Nephron (organoid): ENCODE results near the gene MFNG.
A peak's percentile ranks its signal among the peaks of the same experiment; 100 is the strongest.

ENCODE experiments used
- H3K27ac Mint-ChIP-seq, 3 experiments: 2 replicates each; pipeline ENCODE4 v1.8.0; 2020; ENCODE audit warnings: mixed read lengths in 3 of 3, mild to moderate bottlenecking in 2 of 3, moderate library complexity in 1 of 3
- H3K27me3 Mint-ChIP-seq: 2 replicates; pipeline ENCODE4 v1.8.0; 2021; ENCODE audit warnings: low read depth, mild to moderate bottlenecking, moderate library complexity, mixed read lengths
- H3K36me3 Mint-ChIP-seq: 2 replicates; pipeline ENCODE4 v1.8.0; 2020; ENCODE audit warnings: low read depth, mixed read lengths
- H3K4me1 Mint-ChIP-seq: 2 replicates; pipeline ENCODE4 v1.8.0; 2020; ENCODE audit warnings: mixed read lengths
- H3K4me3 Mint-ChIP-seq, 3 experiments: 2 replicates each; pipeline ENCODE4 v1.8.0; 2020; ENCODE audit warnings: mild to moderate bottlenecking in 3 of 3, mixed read lengths in 3 of 3, moderate library complexity in 2 of 3
- H3K9me3 Mint-ChIP-seq: 2 replicates; pipeline ENCODE4 v1.8.0; 2020; ENCODE audit warnings: mixed read lengths
- TF ChIP-seq, protein P1 (sequence below), 3 experiments: fragments of 200-600 bp; sonication (generic); IDR thresholded peaks; one replicate each; pipeline ENCODE4 v1.5.0; 2021; ENCODE audit warnings: antibody characterized with exemption in 3 of 3; ENCODE audit not compliant: unreplicated experiment in 3 of 3

The MFNG gene

DNA sequence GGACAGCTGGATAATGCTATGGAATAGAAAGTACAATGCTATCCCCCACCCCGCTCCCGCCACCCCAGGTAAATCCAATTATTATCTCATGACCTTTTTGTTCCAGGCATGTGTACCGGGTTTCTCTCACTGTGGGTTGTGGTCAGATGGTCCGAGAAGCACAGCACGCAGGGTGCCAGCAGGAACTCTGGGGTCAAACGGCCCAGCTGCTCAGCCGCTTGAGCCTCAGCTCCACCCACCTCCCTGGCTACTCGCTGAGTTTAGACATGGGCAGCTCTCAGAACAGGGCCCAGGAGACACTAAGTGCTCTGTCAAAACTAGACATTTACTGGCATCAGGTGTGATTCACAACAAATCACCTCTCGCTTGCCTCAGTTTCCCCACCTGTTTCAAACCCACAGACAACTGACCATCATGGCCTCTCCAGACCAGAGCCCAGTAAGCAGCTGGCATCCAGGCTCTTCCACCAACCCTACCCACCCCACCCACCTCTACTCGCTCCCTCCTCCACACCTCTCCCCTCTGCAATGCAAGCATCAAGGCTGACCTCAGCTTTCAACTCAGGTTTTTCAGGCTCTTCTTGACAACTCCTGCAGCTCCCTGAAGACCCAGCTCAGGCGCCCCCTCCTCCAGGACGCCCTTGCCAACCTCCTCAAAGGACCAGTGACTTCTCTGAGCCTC is 13.0 kb upstream of the MFNG start:
- peaks cover 50% of the 10 kb centered on the region for H3K4me1 Mint-ChIP-seq
- peaks cover 3% of the 10 kb centered on the region for H3K27me3 Mint-ChIP-seq
- no peaks in the 10 kb centered on the region for H3K9me3 Mint-ChIP-seq
- H3K36me3 Mint-ChIP-seq = peaks cover 35% of the 10 kb centered on the region
- TF ChIP-seq, protein P1, sequence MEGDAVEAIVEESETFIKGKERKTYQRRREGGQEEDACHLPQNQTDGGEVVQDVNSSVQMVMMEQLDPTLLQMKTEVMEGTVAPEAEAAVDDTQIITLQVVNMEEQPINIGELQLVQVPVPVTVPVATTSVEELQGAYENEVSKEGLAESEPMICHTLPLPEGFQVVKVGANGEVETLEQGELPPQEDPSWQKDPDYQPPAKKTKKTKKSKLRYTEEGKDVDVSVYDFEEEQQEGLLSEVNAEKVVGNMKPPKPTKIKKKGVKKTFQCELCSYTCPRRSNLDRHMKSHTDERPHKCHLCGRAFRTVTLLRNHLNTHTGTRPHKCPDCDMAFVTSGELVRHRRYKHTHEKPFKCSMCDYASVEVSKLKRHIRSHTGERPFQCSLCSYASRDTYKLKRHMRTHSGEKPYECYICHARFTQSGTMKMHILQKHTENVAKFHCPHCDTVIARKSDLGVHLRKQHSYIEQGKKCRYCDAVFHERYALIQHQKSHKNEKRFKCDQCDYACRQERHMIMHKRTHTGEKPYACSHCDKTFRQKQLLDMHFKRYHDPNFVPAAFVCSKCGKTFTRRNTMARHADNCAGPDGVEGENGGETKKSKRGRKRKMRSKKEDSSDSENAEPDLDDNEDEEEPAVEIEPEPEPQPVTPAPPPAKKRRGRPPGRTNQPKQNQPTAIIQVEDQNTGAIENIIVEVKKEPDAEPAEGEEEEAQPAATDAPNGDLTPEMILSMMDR (IDR thresholded peaks at IDR 0.05; ENCODE audit: unreplicated experiment in 3 of 3) = no peak
- H3K27ac Mint-ChIP-seq = peak overlapping the region; percentile 51 to 100 (median 79)
- no peak overlapping the region for H3K4me3 Mint-ChIP-seq

GRCh38 chr22:37498289-37498909 is 12.2 kb upstream of the MFNG start:
- H3K4me1 Mint-ChIP-seq = peaks cover 45% of the 10 kb centered on the region
- TF ChIP-seq, protein P1 (IDR thresholded peaks at IDR 0.05; ENCODE audit: unreplicated experiment in 3 of 3) = peak; percentile 53 to 65 (median 65)
- H3K36me3 Mint-ChIP-seq = peaks cover 33% of the 10 kb centered on the region
- H3K4me3 Mint-ChIP-seq = no peak overlapping the region
- H3K9me3 Mint-ChIP-seq = no peaks in the 10 kb centered on the region
- peaks cover 3% of the 10 kb centered on the region for H3K27me3 Mint-ChIP-seq
- H3K27ac Mint-ChIP-seq = peak overlapping the region; percentile 74 to 82 (median 77)

DNA sequence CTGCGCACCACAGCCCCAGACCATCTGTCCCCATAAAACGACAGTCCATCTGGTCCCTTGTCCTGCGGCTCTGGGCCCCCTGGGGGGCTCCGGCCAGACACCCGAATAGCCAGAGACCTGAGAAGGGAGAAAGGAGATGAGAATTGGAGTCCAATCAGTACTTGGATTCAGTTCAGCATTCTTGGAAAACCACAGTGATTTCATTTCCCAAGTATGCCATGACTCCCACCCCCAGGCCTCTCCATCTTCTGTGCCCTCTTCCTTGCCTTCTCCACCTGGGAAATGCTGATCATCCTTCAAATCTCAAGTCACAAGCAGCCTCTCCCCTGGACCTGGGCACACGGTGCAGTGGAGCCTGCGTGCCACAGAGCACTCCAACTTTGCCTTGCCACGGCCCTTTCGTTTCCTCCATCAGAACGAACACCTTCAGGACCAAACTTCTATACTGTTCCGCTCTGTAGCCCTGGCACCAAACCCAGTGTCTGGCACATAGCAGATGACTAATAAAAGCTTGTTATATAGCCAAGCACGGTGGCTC is 10.9 kb upstream of the MFNG start:
- TF ChIP-seq, protein P1 (IDR thresholded peaks at IDR 0.05; ENCODE audit: unreplicated experiment in 3 of 3) = no peak
- peaks cover 32% of the 10 kb centered on the region for H3K36me3 Mint-ChIP-seq

GRCh38 chr22:37496651-37497050 is 10.5 kb upstream of the MFNG start:
- Mint-ChIP-seq H3K4me1 (peaks cover 34% of the 10 kb centered on the region), H3K9me3 (no peaks in the 10 kb centered on the region), H3K4me3 (no peak overlapping the region), H3K27ac (peak overlapping the region in 2 of 3 experiments; percentile 82 to 92), H3K36me3 (peaks cover 31% of the 10 kb centered on the region), H3K27me3 (peaks cover 10% of the 10 kb centered on the region)
- TF ChIP-seq, protein P1 (IDR thresholded peaks at IDR 0.05; ENCODE audit: unreplicated experiment in 3 of 3) = no peak

More for the DNA sequence above, 10.9 kb upstream of the MFNG start:
- Mint-ChIP-seq H3K27ac (peak overlapping the region in 2 of 3 experiments; percentile 82 to 92), H3K4me3 (no peak overlapping the region), H3K27me3 (peaks cover 10% of the 10 kb centered on the region), H3K9me3 (no peaks in the 10 kb centered on the region), H3K4me1 (peaks cover 39% of the 10 kb centered on the region)

GRCh38 chr22:37493979-37494378 is 7.8 kb upstream of the MFNG start:
- Mint-ChIP-seq H3K4me3 (no peak overlapping the region), H3K27me3 (peaks cover 12% of the 10 kb centered on the region), H3K27ac (no peak overlapping the region), H3K4me1 (peaks cover 16% of the 10 kb centered on the region), H3K9me3 (no peaks in the 10 kb centered on the region), H3K36me3 (peaks cover 37% of the 10 kb centered on the region)
- TF ChIP-seq, protein P1 (IDR thresholded peaks at IDR 0.05; ENCODE audit: unreplicated experiment in 3 of 3) = no peak
